Sigmoid colon (tissue), 4 donors: ENCODE measurements around the gene PCDHB6.
"Not testable (repeated sequence)": the region's sequence is repeated elsewhere in the genome, so short reads cannot be mapped to it uniquely, and the experiment has no call there.

Source experiments
- CTCF ChIP-seq, 4 experiments: fragments of 450-650 bp in 3 of 4; fragments of 200-600 bp in 1 of 4; IDR thresholded peaks; one replicate each; pipeline ENCODE4 v1.5.1; 2016 to 2019; ENCODE audit warnings: antibody characterized with exemption in 4 of 4, mild to moderate bottlenecking in 3 of 4, moderate library complexity in 2 of 4
- POLR2A ChIP-seq, 2 donors: fragments of 450-650 bp; IDR thresholded peaks; one replicate each; pipeline ENCODE4 v1.6.1; 2016; ENCODE audit warnings: antibody characterized with exemption in 2 of 2, mild to moderate bottlenecking in 2 of 2, moderate library complexity in 2 of 2
- POLR2AphosphoS5 ChIP-seq, 4 donors: sonication (generic); formaldehyde crosslinking; IDR thresholded peaks; one replicate each; pipeline ENCODE4 v1.6.1; 2017; ENCODE audit warnings: antibody characterized with exemption in 4 of 4

GRCh38 chr5:141179371-141179770 is 29.5 kb downstream of the PCDHB6 start:
- TF ChIP-seq CTCF, POLR2A, POLR2AphosphoS5 (IDR thresholded peaks at IDR 0.05): not testable (repeated sequence)
